ENCODE results near the gene DNM1.
"Not testable (repeated sequence)": the region's sequence is repeated elsewhere in the genome, so short reads cannot be mapped to it uniquely, and the experiment has no call there.

Gene DNM1

DNA sequence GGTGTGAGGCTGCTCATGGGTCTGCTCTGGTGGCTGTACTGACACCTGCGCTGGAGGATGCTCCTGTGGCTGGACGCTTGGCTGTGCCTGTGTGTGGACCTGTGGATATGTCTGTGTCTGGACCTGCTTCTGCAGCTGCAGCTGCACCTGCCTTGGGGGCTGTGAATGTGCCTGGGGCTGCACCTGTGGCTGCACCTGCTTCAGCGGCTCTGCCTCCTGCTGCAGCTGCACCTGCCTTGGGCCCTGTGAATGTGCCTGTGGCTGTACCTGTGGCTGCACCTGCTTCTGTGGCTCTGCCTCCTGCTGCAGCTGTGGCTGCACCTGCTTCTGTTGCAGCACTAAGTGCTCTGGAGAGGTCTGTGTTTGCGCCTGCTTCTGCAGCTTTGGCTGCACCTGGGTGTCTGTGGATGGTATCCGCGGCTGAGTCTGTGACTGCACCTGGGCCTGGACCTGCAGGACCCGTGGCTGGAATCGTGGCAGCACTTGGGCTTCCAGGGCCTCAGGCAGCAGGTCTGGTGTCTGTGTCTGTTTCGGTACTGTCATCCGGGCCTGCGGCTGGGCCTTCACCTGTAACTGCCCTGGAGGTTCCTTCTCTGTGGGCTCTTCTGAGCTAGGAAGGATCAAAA is 24.3 kb upstream of the DNM1 start:
- DNase-seq (ENCODE audit: low read depth in 2 of 2) = no peak

DNA sequence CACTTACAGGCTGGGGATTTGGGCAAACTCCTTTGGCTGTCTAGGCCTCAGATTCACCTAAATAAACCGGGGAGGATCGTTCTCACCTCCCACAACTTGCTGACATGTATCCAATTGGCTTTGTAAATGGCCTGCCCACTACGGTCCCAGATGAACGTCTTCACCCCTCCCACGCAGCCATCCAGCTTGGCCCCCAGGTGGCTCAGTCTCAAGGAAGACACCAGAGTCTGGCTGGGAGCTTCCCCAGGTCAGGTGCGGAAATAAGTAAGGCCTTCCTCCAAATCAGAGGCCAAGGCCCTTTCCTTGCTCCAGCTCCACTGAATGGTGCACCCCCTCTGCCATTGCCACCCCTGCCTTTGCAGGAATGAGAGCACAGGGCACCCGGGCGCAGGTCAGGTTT is 23.2 kb upstream of the DNM1 start:
- no peak for DNase-seq (ENCODE audit: low read depth in 2 of 2)

DNA sequence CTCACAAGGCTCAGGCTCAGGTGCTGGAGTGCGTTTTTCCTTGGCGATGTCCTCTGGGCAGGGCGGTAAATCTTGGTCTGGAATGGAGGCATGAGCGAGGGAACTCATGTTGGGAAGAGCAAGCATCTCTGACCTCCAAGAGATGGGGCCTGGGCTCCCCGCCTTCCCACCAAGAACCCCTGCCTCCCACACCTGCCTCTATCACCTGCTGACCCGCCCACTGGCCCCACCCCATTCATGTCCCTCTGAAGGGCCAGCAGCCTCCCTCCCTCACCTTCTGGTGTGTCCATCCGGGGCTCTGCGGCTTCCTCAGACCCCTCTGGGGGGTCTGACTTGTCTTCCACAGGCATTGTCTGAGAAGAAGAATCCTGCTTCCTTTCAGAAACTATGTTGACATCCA is 22.7 kb upstream of the DNM1 start:
- no peak for DNase-seq (ENCODE audit: low read depth in 2 of 2)

DNA sequence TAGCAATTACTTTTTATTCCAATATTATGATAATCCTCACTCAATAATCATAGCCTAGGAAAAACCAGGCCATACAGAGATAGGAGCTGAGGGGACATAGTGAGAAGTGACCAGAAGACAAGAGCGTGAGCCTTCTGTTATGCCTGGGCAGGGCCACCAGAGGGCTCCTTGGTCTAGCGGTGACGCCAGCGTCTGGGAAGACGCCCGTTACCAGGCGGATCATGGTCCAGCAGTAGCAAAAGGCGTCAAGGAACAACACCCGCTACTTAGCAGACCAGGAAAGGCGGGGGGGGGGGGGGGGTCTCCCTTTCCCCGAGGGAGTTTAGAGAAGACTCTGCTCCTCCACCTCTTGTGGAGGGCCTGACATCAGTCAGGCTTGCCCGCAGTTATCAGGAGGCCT is 21.7 kb upstream of the DNM1 start:
- DNase-seq (ENCODE audit: low read depth in 2 of 2) = not testable (repeated sequence)

DNA sequence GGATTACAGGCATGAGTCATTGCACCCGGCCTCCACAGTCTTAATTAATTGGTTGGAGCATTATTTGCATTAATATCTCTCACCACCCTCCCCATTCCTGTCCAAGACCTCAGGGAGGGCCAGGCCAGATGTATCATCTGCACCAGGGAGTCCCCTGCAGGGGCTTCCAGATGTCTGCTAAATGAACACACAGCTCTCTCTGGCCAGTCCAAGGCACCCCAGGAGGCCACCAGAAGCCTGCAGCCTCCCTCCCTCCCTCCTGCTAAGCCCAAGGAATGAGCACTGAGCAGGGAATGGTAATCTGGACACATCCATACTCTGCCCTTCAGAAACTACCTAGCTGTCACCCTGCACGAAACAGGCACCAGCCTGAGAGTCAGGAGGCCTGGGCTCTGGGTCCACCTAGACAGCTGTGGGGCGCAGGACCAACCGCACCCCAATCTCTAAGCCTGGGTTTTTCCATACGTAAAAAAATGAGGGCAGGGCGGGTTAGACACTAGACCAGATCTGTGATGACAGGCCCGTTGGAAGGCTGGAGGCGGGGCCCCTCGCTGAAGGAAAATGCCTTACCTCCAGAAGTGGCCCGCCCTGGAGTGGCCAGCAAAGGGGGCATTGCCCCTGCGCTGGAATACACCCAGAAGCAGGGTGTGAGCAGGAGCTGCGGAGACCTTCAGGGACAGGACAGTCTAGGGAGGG is 20.1 kb upstream of the DNM1 start:
- no peak for DNase-seq (ENCODE audit: low read depth in 2 of 2)

DNA sequence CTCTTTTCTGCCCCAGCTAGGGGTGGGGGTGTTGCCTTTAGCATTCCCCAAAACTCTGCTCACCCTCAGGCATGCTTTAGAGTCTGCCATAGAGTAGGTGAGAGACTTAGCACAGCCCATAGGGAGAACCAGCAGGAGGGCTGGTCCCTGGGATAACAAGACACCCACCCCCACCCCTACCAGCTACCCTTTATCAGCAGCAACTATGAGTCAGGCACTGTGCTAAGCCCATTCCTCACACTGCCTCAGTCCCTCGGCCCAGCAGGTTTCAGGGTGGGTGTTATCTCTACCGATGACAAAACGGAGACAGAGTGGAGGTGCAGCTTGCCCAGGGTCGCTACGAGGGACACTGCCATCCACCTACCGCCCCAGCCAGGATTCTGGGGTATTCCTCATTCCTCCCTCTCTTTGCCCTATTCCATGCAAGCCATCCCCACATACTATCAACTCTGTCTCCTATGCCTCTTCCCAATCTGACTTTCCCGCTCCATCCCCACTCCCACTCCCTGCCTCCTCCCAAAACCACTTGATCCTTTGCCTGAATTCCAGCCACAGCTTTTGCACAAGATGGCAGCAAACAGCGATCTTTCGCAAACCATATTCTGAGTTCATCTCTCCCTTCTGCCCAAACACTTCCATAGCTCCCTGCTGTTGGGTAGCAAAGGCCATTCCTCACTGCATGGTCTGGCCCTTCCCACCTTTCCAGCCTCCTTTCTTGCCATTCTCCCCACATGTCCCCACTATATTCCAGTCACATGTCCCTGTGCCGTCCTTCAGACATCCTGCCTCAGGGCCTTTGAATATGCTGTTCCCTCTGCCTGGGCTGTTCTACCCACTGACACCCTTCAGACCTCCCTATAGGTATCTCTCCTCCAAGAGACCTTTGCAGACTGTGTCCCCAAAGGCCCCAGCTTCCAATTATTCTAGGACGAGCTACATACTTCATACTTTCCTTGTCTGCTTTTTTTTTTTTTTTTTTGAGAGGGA is 16.9 kb upstream of the DNM1 start:
- DNase-seq (ENCODE audit: low read depth in 2 of 2) = no peak

DNA sequence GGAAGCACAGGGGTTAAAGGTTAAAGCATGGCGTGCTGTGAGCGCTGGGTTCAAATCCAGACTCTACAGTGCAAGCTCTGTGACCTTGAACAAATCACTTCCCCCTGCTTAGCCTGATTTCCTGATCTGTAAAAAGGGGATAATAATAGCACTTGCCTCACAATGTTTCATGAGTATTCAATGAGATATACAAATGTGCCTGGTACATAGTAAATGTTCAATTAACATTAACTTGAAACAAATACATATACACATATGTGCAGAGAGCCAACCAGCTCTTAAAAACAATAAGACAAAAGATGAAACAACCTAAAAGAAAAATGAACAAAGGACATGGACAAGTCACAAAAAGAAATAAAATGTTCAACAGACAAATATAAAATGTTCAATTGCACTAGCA is 15.8 kb upstream of the DNM1 start:
- no peak for DNase-seq (ENCODE audit: low read depth in 2 of 2)

DNA sequence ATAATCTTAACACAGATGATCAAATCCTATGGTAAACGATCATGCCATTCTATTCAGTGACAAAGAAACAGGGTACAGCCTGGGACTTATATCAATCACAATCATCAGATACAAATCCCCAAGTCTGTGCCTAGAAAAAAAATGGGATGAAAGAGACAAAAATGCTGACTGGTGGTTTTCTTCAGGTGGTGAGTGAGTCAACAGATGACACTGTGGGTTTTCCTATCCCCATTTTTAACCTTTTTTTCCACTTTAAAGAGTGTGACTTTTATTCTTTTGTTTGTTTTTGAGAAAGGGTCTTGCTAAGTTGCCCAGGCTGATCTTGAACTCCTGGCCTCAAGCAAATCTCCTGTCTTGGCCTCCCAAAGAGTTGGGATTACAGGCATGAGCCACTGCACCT is 15.0 kb upstream of the DNM1 start:
- DNase-seq (ENCODE audit: low read depth in 2 of 2) = no peak

DNA sequence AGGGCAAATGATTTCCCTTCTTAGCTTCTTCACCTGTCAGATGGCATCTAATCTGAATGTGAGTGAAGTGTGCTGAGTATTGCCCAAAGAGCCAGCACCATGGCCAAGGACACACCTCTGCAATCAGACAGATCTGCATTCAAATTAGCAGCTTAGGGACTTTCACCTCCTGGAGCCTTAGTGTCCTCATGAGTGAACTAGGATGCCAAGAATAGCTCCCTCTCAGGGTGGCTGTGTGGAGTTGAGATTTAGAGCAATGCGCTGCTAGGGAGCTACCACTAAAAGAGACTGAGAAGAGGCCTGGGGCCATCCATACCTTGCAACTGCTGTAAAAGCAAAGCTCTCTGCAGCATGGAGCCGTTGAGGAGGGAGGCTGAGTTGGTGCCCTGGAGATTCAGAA is 13.2 kb upstream of the DNM1 start:
- DNase-seq (ENCODE audit: low read depth in 2 of 2) = no peak

DNA sequence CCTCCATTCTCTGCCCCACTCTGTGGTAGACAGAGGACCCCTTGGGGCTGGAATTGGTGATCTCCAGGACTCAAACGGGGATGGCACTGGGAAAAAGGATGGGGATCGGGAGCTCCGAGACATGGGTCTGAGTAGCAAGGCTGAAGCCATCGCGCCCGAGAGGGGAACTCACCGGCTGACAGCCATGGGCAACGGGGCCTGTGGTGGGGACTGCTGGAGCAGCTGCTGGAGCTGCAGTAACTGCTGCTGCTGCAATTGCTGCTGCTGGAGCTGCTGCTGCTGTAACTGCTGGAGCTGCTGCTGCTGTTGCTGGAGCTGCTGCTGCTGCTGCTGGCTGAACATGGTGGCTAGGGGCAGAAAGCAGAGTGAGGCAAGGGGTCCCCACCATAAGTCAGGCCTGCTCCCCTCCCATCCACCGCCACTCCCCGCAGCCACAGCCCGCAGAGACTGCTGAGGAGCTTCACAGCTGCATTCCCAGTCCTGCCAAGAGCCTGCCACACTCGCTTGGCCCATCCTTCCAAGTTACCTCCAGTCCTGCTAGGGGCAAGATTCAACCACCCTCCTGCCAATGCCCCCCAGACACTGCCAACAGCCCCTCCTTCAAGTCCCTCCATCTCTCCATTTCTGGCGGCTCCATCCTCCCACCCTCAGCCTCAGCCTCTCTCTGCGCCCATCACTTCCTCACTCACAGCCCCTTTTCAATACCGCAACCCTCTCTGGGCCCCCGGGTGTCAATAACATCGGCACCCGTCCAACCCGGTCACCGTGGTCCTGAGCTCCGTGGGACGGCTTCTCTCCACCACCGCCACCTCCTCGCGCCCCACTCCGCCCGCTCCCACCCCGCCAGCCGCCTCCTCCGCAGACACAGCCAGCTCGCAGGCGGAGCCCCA is 12.4 kb upstream of the DNM1 start:
- DNase-seq (ENCODE audit: low read depth in 2 of 2) = no peak

DNA sequence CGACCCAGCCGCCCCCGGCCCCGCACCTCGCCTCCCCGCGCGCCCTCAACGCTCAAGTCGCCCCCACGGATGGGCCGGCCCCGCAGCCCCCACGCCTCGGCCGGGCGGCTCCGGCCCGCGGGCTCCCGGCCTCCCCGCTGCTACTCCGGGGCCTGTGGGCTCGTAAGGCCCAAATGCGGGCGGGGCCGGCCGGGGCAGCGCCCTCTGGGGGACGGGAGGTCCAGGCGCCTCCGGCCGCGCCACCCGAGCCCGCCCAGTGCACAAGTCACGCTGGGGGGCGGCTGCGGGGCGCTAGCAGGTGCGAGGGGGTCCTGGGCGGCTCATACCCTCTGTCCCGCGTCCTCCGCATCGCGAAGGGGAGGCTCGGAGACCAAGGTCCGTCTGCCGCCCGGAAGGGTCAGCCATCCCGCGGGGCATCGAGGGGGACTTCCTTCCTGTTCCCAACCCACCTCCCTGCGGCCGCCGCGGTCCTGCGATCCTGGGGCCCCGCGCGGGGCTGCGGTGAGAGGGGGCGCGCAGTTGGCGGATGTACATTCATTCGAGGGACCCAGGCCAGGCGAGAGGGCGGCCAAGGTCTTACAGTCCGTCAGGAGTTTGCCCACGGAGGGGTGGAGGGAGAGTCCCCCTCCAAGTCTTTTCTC is 11.7 kb upstream of the DNM1 start, which contains the start of gene CIZ1:
Gene CIZ1, minus strand, starts transcription at position 167 of the 641 bp plus-strand sequence. CDS start 715 bp downstream, outside the sequence.
- DNase-seq (ENCODE audit: low read depth in 2 of 2) = peak; percentile 34 to 59

DNA sequence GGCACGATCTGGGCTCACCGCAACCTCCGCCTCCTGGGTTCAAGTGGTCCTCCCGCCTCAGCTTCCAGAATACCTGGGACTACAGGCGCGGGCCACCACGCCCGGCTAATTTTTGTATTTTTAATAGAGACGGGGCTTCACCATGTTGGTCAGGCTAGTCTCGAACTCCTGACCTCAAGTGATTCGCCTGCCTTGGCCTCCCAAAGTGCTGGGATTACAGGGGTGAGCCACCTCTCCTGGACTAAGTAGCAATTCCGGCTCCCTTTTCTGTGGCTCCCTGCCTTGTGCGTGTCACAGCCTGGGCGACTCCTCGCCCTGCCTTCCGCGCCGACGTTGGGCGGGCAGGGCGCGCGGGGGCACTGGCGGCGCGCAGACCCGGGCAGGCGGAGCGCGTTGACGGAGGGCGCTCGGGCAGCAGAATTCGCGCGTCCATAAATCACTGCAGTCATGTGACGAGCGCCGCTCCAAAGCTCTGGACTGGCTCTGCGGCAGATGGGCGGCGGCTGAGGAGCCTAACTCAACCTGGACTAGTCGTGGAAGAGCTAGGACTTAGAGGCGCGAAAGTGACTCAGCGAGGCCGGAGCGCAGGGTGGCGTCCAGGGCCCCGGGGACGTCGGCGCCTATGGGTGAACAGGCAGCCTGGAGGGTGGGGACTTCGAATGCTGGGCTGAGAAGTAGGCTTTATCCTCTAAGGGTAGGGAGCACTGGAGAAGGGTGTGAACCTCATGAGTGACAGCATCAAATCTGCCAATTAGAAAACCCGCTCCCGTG is 10.4 kb upstream of the DNM1 start:
- DNase-seq (ENCODE audit: low read depth in 2 of 2) = no peak

DNA sequence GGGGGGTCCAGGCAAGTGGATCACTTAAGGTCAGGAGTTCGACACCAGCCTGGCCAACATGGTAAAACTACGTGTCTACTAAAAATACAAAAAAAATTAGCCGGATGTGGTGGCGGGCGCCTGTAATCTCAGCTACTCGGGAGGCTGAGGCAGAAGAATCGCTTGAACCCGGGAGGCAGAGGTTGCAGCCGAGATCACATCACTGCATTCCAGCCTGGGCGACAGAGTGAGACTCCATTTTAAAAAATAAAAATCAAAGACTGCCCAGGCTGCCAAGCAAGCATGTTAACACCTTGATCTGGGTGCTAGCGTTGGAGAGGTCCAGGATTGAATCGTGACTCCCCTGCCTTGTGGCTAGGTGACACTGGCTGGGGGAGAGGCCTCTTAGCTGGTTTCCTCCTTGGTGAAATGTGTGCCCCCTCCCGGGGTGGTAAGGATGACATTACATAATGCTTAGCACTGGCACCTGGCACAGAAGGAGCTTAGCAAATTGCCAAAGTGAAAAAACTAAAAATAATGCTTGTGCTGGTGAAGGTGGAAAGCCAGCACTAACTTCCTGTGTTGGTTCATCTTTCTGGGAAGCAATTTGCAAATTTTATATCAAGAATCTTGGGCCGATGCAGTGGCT is 9.6 kb upstream of the DNM1 start:
- DNase-seq (ENCODE audit: low read depth in 2 of 2) = no peak

DNA sequence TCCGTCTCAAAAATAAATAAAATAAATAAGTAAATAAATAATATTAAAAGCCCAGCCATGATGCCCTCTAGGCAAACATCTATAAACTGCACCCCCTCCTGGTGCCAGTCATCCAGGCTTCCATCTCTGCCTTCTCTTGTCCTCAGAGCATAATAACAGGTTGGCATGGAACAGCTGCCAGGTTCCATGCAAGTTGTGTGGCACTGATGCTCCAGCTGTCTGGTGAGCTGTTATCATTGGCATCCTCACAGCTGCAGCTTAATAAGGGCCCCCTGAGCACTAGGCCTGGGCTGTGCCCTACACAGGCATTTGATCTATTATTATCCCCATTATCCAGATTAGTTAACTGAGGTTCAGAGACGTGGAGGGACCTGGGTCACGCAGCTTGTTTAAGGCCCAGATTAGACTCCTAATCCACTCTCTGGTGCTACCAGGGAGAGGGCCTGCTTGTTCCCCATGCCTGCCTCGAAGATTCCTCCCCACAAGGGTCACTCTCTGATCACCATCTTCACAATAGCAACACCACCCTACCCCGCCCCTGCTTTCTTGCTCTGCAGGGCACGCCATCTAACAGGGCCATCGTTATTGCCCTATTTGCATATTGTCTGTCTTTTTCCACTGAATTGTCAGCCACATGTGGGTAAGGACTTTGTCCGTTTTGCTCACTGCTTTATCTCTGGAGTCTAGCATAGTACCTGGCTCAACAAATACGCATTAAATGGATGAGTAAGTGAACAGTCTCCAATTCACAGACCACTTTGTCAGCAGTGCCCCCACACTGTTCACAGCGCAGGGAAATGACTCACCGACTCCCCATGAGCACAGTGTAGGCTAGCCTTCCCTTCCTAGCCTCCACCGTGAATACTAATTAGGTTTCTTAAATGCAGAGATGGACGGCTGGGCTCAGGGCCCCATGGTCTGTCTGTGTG is 1.5 kb upstream of the DNM1 start:
- no peak for DNase-seq (ENCODE audit: low read depth in 2 of 2)

DNA sequence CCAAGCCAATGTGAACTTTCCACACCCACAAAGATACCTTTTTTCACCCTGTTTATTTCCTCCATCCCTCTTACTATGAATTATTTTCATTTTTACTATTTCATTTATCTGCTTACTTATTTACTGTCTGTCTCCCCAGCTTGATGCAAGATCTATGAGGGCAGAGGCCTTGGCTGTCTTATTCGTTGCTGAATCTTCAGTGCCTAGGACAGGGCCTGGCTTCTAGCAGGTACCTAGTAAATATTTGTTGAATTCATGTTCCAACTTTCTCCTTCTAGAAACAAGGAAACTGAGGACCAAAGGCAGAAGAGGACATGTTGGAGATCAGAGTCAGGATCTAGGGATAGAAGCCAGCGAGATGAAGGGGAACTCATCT is 543 bp upstream of the DNM1 start:
- DNase-seq (ENCODE audit: low read depth in 2 of 2) = no peak

DNA sequence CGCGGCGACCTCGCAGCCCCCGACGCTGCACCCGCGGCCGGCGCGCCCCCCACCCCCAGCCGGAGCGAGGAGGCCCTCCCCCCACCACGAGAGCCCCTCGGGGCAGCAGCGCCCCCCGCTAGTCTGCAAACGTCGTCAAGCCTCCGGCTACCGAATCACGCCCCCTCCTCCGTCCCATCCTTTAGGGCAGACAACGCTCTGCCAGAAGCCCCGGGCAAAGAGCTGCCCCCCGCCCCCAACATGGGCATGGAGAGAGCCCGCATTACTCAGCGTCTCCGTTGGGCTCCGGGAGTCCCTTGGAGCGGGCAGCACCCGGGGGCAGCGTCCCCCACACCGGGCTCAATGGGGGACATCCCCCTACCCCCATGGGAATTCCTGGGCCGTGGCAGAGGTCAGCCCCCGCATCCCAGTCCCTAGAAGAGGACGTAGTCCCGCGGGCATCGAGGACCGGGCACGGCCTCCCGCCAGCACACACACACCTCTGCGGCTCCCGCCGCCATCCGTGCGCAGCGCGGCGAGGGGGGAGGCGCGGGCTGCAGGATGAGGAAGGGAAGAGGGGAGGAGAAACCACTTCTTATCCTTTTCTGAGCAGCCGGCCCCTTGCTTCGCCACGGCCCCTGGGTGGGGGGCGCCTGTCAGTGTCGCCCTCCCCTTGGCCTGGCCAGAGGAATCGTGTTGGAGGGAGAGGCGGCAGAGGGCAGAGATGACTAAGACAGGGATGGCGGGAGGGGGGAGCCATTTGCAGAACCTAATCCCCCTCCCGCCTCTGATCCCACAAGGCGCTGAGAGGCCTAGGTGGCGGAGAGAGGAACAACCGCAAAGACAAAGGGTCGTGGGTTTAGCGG is 750 bp downstream of the DNM1 start:
- DNase-seq (ENCODE audit: low read depth in 2 of 2) = no peak

DNA sequence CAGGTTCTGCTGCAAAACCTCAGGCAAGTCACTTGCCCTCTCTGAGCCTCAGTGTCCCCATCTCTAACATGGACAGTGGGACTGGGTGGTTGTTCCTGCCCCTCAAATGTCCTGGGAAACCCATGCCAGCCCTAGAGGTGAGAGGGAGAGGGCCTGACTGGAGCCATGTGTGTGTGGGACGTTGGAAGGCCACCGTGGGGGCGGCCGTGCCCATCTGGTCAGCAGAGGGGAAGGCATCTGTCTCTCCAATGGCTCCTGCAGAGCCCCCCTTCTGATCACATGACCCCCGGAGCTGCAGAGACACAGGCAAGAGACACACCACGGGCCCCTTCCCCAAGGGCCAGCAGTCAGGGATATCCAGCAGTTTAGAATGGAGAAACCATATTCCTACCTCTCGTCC is 1.7 kb downstream of the DNM1 start:
- DNase-seq (ENCODE audit: low read depth in 2 of 2) = no peak
